Kidney capillary endothelial cell (primary cell): ENCODE data around the gene NRSN2.
"Not testable (repeated sequence)": the region's sequence is repeated elsewhere in the genome, so short reads cannot be mapped to it uniquely, and the experiment has no call there.

Experiments used
- DNase-seq: peaks from one replicate; pipeline ENCODE4 v3.0.0-alpha.2; 2018; ENCODE audit warnings: low spot score

The NRSN2 gene

DNA sequence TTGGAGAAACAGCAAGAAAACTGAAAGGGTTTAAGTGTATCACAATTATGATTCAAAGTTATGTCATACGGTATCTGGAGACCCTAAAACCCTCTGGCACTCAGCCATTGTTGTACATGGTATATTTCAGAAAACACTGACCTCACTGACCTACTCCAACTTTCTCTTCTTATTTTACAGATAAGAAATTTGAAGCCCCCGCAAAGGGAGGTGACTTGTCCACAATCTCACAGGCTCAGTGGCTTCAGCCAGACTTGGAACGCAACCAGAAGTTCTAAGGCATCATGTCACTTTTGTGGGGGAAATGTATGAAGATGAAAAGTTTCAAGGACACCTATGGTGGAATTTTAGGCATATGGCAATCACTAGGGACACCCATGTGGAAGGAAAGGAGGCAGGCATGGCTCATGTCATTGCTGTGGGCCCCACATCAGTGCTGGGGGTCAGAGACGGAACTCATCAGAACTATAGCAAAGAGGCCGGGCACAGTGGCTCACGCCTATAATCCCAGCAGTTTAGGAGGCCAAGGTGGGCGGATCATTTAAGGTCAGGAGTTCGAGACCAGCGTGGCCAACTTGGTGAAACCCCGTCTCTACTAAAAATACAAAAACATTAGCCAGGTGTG, 28.5 kb downstream of the NRSN2 start:
- no peak for DNase-seq

DNA sequence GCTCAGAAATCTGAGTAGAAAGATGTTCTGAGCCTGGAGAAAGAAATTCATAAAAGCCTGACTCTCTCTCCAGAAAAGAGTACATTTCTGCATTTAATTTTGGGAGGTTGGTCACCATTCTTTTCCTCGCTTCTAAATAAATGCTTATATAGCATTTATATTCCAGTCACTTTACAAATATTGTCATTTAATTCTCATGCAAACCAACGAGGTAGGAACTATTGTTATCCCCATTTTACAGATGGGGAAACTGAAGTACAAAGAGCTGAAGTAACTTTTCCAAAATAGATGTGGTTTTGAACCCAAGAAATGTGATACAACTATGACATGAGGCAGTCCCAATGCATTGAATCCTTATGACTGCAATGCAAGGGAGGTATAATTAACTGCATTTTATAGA, 29.2 kb downstream of the NRSN2 start:
- no peak for DNase-seq

DNA sequence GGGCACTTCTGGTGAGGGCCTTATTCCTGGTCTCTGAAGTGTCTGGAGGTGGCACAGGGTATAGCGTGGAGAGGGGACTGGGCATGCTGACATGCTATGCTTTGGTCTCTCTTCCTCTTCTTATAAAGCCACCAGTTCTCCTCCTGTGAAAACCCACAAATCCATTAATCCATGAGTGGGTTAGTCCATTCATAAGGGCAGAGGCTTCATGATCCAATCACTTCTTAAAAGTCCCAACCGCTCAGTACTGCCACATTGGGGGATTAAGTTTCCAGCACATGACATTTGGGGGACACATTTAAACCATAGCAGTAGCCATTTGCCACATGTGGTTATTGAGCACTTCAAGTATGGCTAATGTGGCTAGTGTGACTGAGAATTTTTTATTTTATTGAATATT, 29.8 kb downstream of the NRSN2 start:
- DNase-seq = no peak

DNA sequence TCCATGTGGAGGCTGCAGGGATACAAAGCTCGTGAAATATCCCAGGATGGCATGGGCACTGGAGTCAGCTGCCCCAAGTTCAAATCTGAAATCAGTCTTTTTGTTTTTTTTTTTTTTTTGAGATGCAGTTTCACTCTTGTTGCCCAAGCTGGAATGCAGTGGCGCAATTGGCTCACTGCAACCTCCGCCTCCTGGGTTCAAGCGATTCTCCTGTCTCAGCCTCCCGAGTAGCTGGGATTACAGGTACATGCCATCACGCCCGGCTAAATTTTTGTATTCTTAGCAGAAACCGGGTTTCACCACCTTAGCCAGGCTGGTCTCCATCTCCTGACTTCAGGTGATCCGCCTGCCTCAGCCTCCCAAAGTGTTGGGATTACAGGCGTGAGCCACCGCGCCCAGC, 30.7 kb downstream of the NRSN2 start:
- DNase-seq = not testable (repeated sequence)

DNA sequence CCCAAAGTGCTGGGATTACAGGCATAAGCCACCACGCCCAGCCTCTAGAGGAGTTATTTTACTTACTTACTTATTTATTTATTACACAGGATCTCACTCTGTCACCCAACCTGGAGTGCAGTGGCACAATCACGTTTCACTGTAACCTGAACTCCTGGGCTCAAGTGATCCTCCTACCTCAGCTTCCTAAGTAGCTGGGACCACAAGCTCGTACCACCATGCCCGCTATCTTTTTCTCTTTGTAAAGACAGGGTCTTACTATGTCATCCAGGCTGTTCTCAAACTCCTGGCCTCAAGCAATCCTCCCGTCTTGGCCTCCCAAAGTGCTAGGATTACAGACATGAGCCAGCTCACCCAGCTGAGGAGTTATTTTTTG, 32.0 kb downstream of the NRSN2 start:
- no peak for DNase-seq

DNA sequence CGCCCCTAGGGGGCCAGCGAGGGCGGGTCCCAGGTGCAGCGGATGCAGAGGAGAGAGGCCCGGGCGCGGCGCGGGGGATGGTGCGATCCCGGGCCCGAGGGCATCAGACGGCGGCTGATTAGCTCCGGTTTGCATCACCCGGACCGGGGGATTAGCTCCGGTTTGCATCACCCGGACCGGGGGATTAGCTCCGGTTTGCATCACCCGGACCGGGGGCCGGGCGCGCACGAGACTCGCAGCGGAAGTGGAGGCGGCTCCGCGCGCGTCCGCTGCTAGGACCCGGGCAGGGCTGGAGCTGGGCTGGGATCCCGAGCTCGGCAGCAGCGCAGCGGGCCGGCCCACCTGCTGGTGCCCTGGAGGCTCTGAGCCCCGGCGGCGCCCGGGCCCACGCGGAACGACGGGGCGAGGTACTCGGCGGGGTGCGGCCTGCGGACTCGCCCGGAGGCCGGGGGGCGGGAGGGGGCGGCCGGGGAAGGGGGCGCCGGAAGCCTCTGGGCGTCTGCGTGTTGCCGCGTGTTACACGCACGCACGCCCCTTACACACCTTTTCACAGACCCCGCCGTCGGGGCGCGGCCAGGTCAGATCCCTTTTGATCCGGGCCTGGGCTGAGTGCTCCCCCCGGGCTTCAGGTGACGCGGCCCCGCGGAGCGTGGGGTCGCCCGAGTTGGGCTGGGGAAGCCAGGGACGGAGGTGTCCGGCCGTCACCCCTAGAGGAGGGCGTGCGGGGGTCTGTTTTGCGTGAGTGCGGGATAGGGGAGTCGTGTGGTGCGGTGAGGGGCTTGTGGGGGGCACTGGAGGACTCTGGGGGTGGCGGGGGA, 34.1 kb downstream of the NRSN2 start:
- no peak for DNase-seq

DNA sequence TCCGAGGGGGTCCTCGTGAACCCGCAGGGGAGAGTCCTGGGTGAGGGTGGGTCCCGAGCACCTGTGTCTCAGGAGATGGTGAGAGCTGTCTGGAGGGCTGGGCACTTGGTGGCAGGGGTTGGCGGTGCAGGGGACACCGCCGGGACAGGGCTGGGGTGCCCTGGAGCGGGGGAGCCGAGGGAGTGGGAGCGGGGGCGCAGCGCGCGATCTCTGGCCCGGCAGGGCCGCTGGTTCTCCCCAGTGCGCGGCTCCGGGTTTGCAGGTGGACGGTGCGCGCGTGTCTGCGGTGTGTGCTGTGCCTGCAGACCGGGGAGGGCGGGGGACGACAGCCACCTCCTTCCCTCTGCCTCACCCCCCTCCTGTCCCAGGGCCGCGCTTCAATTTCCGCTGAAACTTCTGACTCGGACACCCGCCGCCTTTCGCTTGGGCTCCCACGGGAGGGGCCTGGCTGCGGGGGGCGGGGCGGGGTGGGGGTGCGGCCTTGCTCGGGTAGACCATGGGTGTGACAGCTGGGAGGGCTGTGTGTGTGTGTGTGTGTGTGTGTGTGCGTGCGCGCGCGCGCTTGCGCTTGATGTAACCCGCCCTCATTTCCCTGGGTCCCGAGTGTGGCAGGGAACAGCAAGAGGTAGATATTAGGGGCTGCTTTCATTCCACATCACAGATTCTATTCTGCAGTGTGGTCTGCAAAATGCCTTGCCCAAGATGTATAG, 34.8 kb downstream of the NRSN2 start:
- DNase-seq = no peak

DNA sequence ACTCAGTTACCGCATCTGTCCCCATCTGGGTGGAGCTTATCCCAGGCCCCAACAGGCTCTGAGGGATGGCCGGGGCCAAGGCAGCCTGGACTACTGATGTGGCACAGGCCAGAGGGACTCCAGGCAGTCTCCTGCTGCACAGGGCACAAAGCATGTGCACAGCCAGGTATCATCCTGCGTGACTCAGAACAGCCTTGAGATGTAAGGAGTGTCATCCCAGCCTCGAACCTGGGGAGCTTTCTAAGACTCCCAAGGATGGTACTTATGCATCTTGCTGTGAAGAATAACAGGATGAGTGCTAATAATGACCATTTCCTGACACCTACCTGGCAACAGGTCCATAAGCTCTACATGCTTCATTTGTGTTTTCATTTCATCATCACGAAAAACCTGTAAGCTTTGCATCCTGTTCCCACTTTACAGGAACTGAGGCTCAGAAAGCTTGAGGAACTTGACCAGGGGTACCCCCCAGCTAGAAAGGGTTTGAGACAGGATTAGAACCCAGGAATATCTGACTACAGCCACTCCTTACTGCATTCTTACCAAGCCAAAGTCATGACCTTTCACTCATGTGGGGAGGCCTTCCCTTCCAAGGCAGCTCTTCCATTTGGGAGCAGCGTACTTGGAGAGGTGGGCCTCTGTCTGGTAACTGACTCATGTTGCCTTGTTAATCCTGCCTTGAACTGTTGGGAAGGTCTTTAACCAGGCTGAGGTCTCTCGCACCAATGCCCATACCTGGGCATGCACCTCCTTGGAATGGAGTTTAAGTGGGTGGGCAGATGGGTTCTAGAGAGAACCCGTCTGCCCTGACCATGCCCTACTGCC, 35.6 kb downstream of the NRSN2 start:
- DNase-seq = no peak

DNA sequence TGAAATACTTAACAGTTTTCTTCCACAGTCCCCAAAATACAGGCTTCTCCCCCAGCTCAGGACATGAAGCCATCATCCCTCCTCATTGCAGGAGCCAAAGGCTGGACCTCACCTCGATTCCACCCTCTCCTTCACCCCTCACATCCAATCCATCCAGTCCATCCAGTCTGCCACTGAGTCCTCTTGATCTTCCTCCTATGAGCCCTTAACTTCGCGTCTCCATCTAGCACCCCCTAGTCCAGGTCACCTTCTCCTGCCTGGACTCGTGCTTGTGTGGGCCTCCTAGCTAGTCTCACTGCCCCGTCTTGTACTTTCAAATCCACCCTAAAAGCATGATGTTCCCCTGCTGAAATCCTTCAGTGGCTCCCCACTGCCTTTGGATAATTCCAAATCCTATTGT, 37.0 kb downstream of the NRSN2 start:
- DNase-seq = no peak

DNA sequence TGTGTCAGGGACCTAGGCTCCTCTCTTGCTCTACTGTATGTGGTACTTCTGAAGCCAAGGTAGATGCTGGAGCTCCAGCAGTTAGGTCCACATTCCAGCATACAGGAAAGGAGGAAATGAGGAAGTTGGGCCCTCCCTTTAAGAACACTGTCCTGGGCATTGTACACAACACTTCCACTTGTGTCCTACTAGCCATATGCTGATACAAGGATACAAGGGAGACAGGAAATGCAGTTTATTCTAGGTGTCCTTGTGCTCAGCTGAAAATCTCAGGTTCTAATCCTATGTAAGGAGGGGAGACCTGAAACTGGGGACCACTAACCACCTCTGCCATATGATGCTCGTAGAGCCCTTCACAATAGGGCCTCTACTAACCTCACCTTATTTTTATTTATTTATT, 37.8 kb downstream of the NRSN2 start:
- DNase-seq = no peak

DNA sequence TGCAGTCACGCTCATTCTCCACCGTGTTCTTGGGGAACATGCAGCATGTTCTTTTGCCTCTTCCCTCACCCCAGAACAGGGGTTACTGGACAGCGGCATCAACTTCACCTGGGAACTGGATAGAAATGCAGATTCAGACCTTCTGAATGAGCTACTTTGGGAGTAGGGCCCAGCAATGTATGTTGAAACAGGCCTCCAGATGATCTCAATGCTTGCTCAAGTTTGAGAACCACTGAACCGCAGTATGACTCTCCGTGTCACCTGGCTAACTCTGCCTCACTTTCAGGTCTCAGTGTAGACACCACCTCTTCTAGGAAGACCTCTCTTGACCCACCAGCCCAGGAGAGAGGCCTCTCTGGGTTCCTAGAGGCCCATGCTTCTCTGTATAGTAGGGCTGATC, 38.5 kb downstream of the NRSN2 start:
- no peak for DNase-seq

DNA sequence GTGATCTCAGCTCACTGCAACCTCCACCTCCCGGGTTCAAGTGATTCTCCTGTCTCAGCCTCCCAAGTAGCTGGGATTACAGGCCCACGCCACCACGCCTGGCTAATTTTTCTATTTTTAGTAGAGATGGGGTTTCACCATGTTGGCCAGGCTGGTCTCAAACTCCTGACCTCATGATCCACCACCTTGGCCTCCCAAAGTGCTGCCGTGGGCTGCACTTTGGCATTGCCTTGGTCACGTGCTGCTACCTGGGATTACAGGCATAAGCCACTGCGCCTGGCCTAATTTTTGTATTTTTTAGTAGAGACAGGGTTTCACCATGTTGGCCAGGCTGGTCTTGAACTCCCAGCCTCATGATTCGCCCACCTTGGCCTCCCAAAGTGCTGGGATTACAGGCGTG, 39.7 kb downstream of the NRSN2 start:
- not testable (repeated sequence) for DNase-seq

DNA sequence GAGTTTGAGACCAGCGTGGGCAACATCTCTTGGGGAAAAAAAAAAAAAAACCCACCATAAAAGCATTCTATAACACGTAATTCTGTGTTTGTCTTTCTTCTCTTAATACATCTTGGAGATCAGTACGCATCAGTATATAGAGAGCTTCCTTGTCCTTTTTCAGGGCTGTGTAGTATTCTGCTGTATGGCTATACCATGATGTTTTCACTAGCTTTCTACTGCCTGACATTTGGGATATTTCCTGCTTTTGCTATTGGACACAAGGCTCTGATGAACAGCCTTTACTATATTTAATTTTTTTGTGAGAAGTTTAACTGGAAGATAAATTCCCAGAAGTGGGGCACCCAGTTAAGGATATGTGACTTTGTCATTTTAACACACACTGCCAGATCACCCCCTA, 40.6 kb downstream of the NRSN2 start:
- no peak for DNase-seq

DNA sequence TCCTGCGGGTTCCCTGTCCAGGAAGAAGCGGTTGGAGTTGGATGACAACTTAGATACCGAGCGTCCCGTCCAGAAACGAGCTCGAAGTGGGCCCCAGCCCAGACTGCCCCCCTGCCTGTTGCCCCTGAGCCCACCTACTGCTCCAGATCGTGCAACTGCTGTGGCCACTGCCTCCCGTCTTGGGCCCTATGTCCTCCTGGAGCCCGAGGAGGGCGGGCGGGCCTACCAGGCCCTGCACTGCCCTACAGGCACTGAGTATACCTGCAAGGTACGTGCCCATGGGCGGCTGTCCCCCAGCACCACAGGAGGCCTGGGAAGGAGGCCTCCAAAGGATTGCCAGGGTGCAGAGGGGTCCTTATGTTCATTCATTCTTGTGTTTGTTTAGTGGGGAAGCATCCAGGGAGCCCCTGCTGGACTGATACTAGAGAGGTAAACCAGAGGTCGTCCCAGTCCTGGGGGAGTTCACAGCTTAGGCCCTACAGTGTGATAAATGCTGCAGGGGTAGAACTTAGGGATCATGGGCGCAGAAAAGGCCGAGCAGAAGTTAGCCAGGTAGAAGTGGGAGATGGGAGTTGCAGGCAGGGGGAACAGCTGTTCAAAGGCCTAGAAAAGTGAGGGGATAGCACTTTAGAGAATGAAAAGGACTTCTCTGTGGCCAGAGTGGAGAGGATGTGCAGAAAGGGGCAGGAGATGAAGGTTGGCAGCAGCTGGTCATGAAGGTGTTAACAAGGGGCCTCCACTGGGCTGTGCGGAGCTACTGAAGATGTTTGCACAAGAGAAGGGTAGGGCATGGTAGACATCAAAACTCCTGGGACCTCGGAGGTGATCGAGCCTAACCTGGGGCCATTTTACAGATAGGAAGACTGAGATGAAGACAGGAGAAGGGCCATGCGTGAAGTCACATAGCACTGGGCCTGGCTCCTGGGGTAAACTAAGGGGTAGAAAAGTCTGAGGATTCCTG, 41.4 kb downstream of the NRSN2 start:
- DNase-seq = no peak

DNA sequence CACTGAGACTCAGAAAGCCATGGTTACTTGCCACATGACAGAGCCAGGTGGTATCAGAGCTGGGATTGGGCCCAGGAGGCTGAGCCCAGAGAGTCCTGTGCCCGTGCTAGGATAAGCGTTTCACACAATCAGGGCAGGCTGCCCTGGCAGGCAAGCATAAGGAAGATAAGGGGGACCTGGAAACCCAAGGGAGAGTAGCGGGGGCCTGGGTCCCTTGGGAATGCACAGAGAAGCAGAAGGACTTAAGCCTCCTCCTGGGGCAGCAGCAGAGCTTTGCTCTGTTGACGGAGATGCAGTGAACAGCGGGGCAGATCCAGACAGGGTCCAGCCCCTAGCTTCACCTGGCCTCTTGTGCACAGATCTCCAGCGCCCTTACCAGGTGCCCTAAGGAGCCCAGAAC, 42.3 kb downstream of the NRSN2 start:
- DNase-seq = no peak

DNA sequence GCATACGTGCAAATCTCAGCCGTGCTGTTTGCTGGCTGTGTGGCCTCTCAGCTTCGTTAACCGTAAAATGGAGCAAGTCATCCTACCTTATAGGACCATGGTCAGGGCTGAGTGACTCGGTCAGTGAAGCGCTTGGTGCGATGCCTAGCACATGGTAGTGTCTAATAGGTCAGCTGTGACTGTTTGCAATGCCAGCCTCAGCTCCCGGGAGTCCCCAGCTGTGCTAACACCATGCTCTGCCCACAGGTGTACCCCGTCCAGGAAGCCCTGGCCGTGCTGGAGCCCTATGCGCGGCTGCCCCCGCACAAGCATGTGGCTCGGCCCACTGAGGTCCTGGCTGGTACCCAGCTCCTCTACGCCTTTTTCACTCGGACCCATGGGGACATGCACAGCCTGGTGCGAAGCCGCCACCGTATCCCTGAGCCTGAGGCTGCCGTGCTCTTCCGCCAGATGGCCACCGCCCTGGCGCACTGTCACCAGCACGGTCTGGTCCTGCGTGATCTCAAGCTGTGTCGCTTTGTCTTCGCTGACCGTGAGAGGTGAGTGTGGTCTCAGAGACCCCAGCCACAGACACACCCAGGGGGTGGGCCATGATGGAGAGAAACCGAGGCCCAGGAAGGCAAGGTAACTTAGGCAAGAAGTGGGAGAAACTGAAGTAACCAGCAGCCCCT, 44.3 kb downstream of the NRSN2 start:
- no peak for DNase-seq

DNA sequence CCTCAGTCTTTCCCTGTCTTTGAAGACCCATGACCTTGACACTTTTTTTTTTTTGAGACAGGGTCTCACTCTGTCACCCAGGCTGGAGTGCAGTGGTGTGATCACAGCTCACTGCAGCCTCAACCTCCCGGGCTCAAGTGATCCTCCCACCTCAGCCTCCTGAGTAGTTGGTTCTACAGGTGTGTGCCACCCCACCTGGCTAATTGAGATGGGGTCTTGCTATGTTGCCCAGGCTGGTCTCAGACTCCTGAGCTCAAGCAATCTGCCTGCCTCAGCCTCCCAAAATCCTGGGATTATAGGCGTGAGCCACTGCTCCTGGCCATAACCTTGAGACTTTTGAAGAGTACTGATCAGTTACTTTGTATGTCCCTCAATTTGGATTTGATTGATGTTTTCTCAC, 46.4 kb downstream of the NRSN2 start:
- DNase-seq = not testable (repeated sequence)

DNA sequence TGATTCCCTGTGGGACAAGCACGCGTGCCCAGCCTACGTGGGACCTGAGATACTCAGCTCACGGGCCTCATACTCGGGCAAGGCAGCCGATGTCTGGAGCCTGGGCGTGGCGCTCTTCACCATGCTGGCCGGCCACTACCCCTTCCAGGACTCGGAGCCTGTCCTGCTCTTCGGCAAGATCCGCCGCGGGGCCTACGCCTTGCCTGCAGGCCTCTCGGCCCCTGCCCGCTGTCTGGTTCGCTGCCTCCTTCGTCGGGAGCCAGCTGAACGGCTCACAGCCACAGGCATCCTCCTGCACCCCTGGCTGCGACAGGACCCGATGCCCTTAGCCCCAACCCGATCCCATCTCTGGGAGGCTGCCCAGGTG, 49.3 kb downstream of the NRSN2 start:
- DNase-seq = no peak

DNA sequence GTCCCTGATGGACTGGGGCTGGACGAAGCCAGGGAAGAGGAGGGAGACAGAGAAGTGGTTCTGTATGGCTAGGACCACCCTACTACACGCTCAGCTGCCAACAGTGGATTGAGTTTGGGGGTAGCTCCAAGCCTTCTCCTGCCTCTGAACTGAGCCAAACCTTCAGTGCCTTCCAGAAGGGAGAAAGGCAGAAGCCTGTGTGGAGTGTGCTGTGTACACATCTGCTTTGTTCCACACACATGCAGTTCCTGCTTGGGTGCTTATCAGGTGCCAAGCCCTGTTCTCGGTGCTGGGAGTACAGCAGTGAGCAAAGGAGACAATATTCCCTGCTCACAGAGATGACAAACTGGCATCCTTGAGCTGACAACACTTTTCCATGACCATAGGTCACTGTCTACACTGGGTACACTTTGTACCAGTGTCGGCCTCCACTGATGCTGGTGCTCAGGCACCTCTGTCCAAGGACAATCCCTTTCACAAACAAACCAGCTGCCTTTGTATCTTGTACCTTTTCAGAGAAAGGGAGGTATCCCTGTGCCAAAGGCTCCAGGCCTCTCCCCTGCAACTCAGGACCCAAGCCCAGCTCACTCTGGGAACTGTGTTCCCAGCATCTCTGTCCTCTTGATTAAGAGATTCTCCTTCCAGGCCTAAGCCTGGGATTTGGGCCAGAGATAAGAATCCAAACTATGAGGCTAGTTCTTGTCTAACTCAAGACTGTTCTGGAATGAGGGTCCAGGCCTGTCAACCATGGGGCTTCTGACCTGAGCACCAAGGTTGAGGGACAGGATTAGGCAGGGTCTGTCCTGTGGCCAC, 49.9 kb downstream of the NRSN2 start:
- no peak for DNase-seq
